ENCODE data around the gene VPS52.
"Not testable (repeated sequence)": the region's sequence is repeated elsewhere in the genome, so short reads cannot be mapped to it uniquely, and the experiment has no call there.

VPS52 gene

GRCh38 chr6:33249732-33250630, 21.7 kb downstream of the VPS52 start:
- peak; percentile 12 for DNase-seq

- DNase-seq, result peak; percentile 96
Measured at GRCh38 chr6:33248932-33249731, 22.5 kb downstream of the VPS52 start.

- DNase-seq, result no peak
Measured at GRCh38 chr6:33248643-33248931, 23.1 kb downstream of the VPS52 start.

GRCh38 chr6:33247977-33248642, 23.6 kb downstream of the VPS52 start:
- DNase-seq, result peak; percentile 49

- DNase-seq, result no peak
Measured at GRCh38 chr6:33243476-33243875, 28.2 kb downstream of the VPS52 start.

- no peak for DNase-seq
Measured at GRCh38 chr6:33241968-33242367, 29.7 kb downstream of the VPS52 start.

GRCh38 chr6:33237741-33238140, 33.9 kb downstream of the VPS52 start:
- DNase-seq, result no peak

- no peak for DNase-seq
Measured at GRCh38 chr6:33236852-33237251, 34.8 kb downstream of the VPS52 start.

- DNase-seq, result no peak
Measured at GRCh38 chr6:33236328-33236727, 35.3 kb downstream of the VPS52 start.

- DNase-seq, result no peak
Measured at GRCh38 chr6:33235221-33235634, 36.4 kb downstream of the VPS52 start.

GRCh38 chr6:33226503-33227120, 45.1 kb downstream of the VPS52 start:
- not testable (repeated sequence) for DNase-seq

- no peak for DNase-seq
Measured at GRCh38 chr6:33217681-33218080, 54.0 kb downstream of the VPS52 start.

- no peak for DNase-seq
Measured at GRCh38 chr6:33217246-33217645, 54.4 kb downstream of the VPS52 start.

- DNase-seq, result no peak
Measured at GRCh38 chr6:33216117-33216649, 55.5 kb downstream of the VPS52 start.

- DNase-seq, result no peak
Measured at GRCh38 chr6:33215271-33216116, 56.2 kb downstream of the VPS52 start.

GRCh38 chr6:33213989-33214335, 57.7 kb downstream of the VPS52 start:
- no peak for DNase-seq

GRCh38 chr6:33213166-33213988, 58.3 kb downstream of the VPS52 start:
- no peak for DNase-seq

GRCh38 chr6:33212857-33213165, 58.9 kb downstream of the VPS52 start:
- no peak for DNase-seq

- DNase-seq, result no peak
Measured at GRCh38 chr6:33211666-33212422, 59.8 kb downstream of the VPS52 start.

GRCh38 chr6:33211136-33211535, 60.5 kb downstream of the VPS52 start:
- no peak for DNase-seq

- DNase-seq, result no peak
Measured at GRCh38 chr6:33209856-33210255, 61.8 kb downstream of the VPS52 start.

Data from NCI-H524 treated with DMSO at 0.1 percent for 48 hours (cell line).